ENCODE data around the gene TMEM154. TPM values are rescaled to one million over a fixed set of nuclear protein-coding genes. Genes with fewer than 3 reads are reported as not detected.

TMEM154 gene
- total and polyA plus RNA-seq, 2 donors = 4.1 to 5.5 TPM

DNA sequence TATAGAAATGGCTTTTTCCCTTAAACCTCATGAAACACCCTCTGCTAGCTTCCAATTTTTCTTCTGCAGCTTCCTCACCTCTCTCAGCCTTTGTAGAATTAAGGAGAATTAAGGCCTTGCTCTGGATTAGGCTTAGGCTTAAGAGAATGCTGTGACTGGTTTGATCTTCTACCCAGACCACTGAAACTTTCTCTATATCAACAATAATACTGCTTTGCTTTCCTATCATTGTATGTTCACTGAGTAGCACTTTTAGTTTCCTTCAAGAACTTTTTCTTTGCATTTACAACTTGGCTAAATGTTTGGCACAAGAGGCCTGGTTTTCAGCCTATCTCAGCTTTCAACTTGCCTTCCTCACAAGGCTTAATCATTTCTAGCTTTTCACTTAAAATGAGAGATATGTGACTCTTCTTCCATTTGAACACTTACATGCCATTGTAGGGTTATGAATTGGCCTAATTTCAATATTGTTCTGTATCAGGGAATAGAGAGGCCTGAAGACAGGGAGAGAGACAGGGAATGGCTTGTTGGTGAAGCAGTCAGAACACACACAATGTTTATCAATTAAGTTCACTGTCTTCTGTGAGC, 28.2 kb downstream of the TMEM154 start:
- Histone ChIP-seq H3K9me3 (ENCODE audit: control insufficient read depth in 2 of 2, insufficient read depth in 1 of 2, low read length in 1 of 2) (peaks cover 0 to 12% of the 10 kb centered on the region in 2 donors), H3K27ac (ENCODE audit: low read depth in 1 of 2, low read length in 1 of 2) (no peak overlapping the region), H3K27me3 (ENCODE audit: control insufficient read depth in 2 of 2, insufficient read depth in 1 of 2, low read length in 1 of 2) (no peaks in the 10 kb centered on the region), H3K4me1 (ENCODE audit: control insufficient read depth in 2 of 2, insufficient read depth in 2 of 2, low read length in 2 of 2) (no peaks in the 10 kb centered on the region), H3K36me3 (ENCODE audit: control insufficient read depth in 2 of 2, insufficient read depth in 2 of 2, low read length in 1 of 2) (peaks cover 0 to 2% of the 10 kb centered on the region in 2 donors), H3K4me3 (ENCODE audit: low read length in 2 of 2) (no peak overlapping the region)
- DNase-seq (ENCODE audit: low read depth in 6 of 9, low spot score in 9 of 9) = no peak

DNA sequence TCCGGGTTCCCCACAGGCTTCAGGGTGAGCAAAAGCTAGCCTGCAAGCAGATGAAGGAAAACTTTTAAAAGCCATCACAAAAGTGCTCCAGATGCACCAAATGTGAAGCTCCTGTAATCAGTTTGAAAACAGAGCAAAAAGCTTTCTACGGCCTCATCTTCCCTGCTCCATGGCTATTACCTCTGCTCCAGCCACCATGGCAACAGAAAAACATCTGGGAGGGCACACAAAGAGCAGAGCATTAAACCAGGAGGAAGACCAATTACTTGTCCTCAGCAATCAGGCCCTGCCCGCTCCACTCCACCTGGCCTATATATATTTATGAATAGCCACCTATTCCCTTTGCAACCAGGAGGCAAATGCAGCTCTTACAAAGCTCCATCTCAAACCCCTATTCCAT, 33.6 kb downstream of the TMEM154 start:
- H3K4me3 ChIP-seq (ENCODE audit: low read length in 2 of 2) = no peak overlapping the region
- peaks cover 0 to 3% of the 10 kb centered on the region in 2 donors for H3K36me3 ChIP-seq (ENCODE audit: control insufficient read depth in 2 of 2, insufficient read depth in 2 of 2, low read length in 1 of 2)
- WGBS = 96% methylated on average over 3 of the region's 3 CpGs
- DNase-seq (ENCODE audit: low read depth in 6 of 9, low spot score in 9 of 9) = no peak
- H3K9me3 ChIP-seq (ENCODE audit: control insufficient read depth in 2 of 2, insufficient read depth in 1 of 2, low read length in 1 of 2) = no peaks in the 10 kb centered on the region
- no peaks in the 10 kb centered on the region for H3K27me3 ChIP-seq (ENCODE audit: control insufficient read depth in 2 of 2, insufficient read depth in 1 of 2, low read length in 1 of 2)
- peaks cover 0 to 10% of the 10 kb centered on the region in 2 donors for H3K4me1 ChIP-seq (ENCODE audit: control insufficient read depth in 2 of 2, insufficient read depth in 2 of 2, low read length in 2 of 2)
- H3K27ac ChIP-seq (ENCODE audit: low read depth in 1 of 2, low read length in 1 of 2) = no peak overlapping the region

DNA sequence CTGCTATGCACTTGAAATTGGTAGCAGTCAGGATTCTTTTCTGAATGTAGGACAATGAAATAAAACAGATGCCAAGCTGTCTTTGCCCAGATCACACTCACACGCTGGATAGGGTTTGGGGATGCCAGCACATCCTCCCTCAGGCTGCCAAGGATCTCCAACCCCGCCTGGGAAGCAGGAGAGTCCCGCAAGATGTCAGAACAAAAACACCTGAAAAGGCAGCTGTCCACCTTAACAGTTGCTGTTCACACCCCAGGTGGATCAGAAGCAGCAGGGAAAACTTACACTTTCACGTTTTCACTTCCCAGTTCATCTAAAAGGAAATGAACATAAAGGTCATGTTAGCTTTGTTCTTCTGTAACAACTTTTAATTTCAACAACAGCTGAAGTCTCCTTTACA, 35.7 kb downstream of the TMEM154 start:
- Histone ChIP-seq H3K27me3 (ENCODE audit: control insufficient read depth in 2 of 2, insufficient read depth in 1 of 2, low read length in 1 of 2) (no peaks in the 10 kb centered on the region), H3K36me3 (ENCODE audit: control insufficient read depth in 2 of 2, insufficient read depth in 2 of 2, low read length in 1 of 2) (peaks cover 0 to 3% of the 10 kb centered on the region in 2 donors), H3K4me1 (ENCODE audit: control insufficient read depth in 2 of 2, insufficient read depth in 2 of 2, low read length in 2 of 2) (peaks cover 0 to 10% of the 10 kb centered on the region in 2 donors), H3K9me3 (ENCODE audit: control insufficient read depth in 2 of 2, insufficient read depth in 1 of 2, low read length in 1 of 2) (no peaks in the 10 kb centered on the region), H3K27ac (ENCODE audit: low read depth in 1 of 2, low read length in 1 of 2) (no peak overlapping the region), H3K4me3 (ENCODE audit: low read length in 2 of 2) (no peak overlapping the region)
- DNase-seq (ENCODE audit: low read depth in 6 of 9, low spot score in 9 of 9) = no peak
- WGBS = 85% methylated on average over 4 of the region's 4 CpGs

DNA sequence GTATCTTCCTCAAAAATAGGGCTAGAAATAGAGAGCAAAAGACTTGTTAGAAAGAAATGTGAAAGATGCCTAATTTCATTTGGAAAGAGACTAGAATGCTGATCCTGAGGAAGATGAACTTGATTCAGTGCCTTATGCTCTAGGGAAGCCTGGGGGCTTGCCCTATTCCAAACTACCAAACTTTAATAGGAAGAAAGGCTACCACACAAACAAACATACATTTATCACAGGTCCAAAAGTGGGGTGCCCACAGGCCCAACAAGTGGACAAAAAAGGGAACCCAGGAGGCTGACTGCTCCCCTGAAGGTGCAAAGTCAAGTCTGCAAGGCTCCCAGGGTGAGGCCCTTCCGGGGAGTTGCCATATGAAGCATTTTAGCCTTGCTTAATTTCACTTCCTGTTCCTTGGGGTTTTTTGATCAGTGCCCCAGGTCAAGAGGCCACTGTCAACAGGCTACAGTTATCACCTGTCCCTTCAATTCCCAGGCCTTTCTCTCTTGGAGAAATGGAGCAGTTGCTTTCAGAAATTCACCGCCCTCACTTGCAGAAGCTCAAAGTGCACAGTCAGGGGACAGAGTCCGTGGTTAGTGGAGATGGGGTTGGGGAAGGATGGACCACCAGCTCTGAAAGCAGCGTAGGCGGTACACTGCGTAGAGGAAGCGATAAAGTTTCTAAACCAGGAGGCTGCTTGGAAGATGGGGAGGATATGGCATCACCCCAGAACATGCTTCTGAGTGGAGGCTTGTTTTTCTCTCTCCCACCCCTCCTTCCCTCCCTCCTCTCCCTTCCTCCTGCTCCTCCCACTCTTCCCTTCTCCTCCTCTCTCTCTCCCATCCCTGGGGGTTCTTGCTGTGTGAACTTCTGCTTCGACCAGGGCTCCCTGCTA, 36.4 kb downstream of the TMEM154 start:
- Histone ChIP-seq H3K4me3 (ENCODE audit: low read length in 2 of 2) (no peak overlapping the region), H3K27ac (ENCODE audit: low read depth in 1 of 2, low read length in 1 of 2) (no peak overlapping the region), H3K27me3 (ENCODE audit: control insufficient read depth in 2 of 2, insufficient read depth in 1 of 2, low read length in 1 of 2) (no peaks in the 10 kb centered on the region), H3K4me1 (ENCODE audit: control insufficient read depth in 2 of 2, insufficient read depth in 2 of 2, low read length in 2 of 2) (peaks cover 0 to 10% of the 10 kb centered on the region in 2 donors), H3K36me3 (ENCODE audit: control insufficient read depth in 2 of 2, insufficient read depth in 2 of 2, low read length in 1 of 2) (peaks cover 0 to 3% of the 10 kb centered on the region in 2 donors), H3K9me3 (ENCODE audit: control insufficient read depth in 2 of 2, insufficient read depth in 1 of 2, low read length in 1 of 2) (no peaks in the 10 kb centered on the region)
- 89% methylated on average over 8 of the region's 8 CpGs for WGBS
- DNase-seq (ENCODE audit: low read depth in 6 of 9, low spot score in 9 of 9) = peak in 1 of 9 donors; percentile 33

DNA sequence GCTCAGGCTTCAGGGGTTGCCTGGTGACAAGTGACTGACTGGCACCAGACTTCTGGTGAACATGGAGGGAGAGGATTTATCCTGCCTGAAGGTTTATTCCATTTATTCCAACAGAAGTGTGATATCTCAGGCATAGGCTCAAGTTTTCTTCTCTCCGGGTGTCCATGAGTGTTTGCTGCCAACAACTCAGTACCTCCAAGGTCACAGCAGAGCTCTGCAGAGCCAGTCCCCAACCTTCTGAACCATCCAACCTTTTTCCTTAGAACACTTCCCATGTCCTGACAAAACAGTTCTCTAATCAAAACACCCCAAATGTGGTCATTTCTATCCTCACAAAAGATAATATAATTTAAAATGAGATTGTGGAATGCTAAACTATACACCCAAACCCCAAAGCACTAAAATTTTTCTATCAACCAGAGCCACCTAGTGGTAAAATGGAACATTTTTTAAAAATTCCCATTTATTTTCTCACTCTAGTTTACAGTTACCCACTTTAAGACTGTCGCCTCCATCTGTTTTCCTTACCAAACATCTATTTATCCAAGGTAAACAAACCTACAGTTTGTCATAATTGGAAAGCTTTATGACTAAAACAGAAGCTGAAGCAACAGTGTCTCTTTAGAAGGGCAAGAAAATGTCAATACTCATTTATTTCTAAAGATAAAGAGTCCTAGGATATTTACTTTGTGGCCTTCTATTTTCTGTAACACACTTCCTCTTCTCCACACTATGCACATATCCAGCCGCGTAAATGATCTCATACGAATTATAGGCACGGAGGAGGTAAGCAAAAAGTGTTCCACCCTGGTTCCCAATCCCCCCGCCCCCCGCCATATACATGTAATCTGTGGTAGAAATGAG, 39.5 kb downstream of the TMEM154 start:
- peaks cover 0 to 3% of the 10 kb centered on the region in 2 donors for H3K36me3 ChIP-seq (ENCODE audit: control insufficient read depth in 2 of 2, insufficient read depth in 2 of 2, low read length in 1 of 2)
- peaks cover 0 to 10% of the 10 kb centered on the region in 2 donors for H3K4me1 ChIP-seq (ENCODE audit: control insufficient read depth in 2 of 2, insufficient read depth in 2 of 2, low read length in 2 of 2)
- no peak overlapping the region for H3K4me3 ChIP-seq (ENCODE audit: low read length in 2 of 2)
- no peak overlapping the region for H3K27ac ChIP-seq (ENCODE audit: low read depth in 1 of 2, low read length in 1 of 2)
- DNase-seq (ENCODE audit: low read depth in 6 of 9, low spot score in 9 of 9) = peak in 4 of 9 donors; percentile 8 to 50 (median 16)
- WGBS = 84% methylated on average over 8 of the region's 8 CpGs
- H3K27me3 ChIP-seq (ENCODE audit: control insufficient read depth in 2 of 2, insufficient read depth in 1 of 2, low read length in 1 of 2) = no peaks in the 10 kb centered on the region
- no peaks in the 10 kb centered on the region for H3K9me3 ChIP-seq (ENCODE audit: control insufficient read depth in 2 of 2, insufficient read depth in 1 of 2, low read length in 1 of 2)

DNA sequence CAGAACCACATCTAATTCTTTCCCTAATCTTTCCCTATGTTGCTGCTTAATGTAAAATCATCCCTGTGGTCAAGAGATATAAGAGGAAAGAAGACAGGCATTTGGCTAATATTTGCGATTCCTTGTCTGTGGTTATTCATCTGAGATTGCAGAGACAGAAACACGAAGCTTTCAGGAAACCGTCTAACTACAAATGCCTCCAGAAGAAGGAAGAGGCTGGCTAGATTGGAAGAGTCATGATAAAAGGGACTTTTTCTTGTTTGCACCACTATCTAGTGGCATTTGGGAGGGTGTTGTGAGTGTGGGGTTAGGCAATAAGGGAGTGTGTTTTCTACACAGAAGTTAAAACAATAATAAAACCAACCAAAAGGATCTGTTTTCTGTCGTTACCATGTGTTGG, 43.9 kb downstream of the TMEM154 start:
- Histone ChIP-seq H3K27me3 (ENCODE audit: control insufficient read depth in 2 of 2, insufficient read depth in 1 of 2, low read length in 1 of 2) (no peaks in the 10 kb centered on the region), H3K4me3 (ENCODE audit: low read length in 2 of 2) (no peak overlapping the region), H3K27ac (ENCODE audit: low read depth in 1 of 2, low read length in 1 of 2) (no peak overlapping the region), H3K9me3 (ENCODE audit: control insufficient read depth in 2 of 2, insufficient read depth in 1 of 2, low read length in 1 of 2) (peaks cover 0 to 2% of the 10 kb centered on the region in 2 donors), H3K36me3 (ENCODE audit: control insufficient read depth in 2 of 2, insufficient read depth in 2 of 2, low read length in 1 of 2) (peaks cover 0 to 6% of the 10 kb centered on the region in 2 donors), H3K4me1 (ENCODE audit: control insufficient read depth in 2 of 2, insufficient read depth in 2 of 2, low read length in 2 of 2) (no peaks in the 10 kb centered on the region)
- no peak for DNase-seq (ENCODE audit: low read depth in 6 of 9, low spot score in 9 of 9)
- 86% methylated on average over 4 of the region's 4 CpGs for WGBS

DNA sequence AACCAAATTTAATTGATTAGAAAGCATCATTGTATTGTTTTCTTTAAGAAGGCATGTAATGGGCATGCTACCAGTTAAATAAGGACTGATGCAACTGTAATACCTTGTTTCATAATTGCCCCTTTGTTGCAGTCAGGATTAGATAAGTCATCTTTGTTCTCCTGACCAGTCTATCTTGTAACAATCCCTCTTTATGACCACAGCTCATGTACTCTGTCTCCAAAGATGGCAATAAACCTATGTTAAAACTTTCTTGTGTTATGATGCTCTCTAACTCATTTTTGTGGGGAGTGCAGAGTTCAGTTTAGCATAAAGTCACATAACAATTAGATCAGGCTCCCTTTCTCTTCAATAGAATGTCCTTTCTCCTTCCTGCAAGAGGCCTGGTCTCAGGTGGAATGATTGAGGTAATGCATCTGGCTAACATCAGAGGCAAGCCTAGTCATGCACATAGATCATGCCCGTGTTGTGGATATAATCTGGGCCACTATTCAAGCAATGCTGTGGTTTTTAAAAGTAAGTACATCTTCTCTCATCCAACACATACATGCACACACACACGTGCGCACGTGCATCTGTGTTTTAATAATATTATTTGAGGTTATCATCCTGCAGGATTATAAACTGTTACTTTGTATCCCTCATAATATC, 45.6 kb downstream of the TMEM154 start:
- Histone ChIP-seq H3K27ac (ENCODE audit: low read depth in 1 of 2, low read length in 1 of 2) (no peak overlapping the region), H3K4me3 (ENCODE audit: low read length in 2 of 2) (no peak overlapping the region), H3K27me3 (ENCODE audit: control insufficient read depth in 2 of 2, insufficient read depth in 1 of 2, low read length in 1 of 2) (no peaks in the 10 kb centered on the region), H3K9me3 (ENCODE audit: control insufficient read depth in 2 of 2, insufficient read depth in 1 of 2, low read length in 1 of 2) (peaks cover 0 to 2% of the 10 kb centered on the region in 2 donors), H3K36me3 (ENCODE audit: control insufficient read depth in 2 of 2, insufficient read depth in 2 of 2, low read length in 1 of 2) (peaks cover 0 to 6% of the 10 kb centered on the region in 2 donors), H3K4me1 (ENCODE audit: control insufficient read depth in 2 of 2, insufficient read depth in 2 of 2, low read length in 2 of 2) (no peaks in the 10 kb centered on the region)
- WGBS = 95% methylated on average over 4 of the region's 4 CpGs
- no peak for DNase-seq (ENCODE audit: low read depth in 6 of 9, low spot score in 9 of 9)

DNA sequence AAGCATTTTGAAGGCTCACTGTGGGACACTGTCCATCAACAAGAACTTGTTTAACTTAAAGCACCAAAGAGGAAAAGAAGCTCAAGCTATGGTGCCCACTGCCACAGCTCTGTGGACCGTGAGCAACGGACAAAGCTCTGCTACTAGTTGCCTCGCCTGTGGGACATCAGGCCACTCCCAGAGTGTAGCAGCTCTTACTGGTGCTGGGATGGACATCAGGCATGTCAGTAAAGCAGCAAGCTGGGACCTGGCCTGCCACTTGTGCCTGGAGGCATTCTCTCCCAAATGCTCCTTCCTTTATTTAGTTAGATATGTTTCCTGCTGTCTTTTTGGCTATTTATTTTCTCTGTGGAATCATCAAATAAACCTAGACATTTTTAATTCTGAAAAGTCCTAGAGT, 46.7 kb downstream of the TMEM154 start:
- no peak overlapping the region for H3K4me3 ChIP-seq (ENCODE audit: low read length in 2 of 2)
- no peak overlapping the region for H3K27ac ChIP-seq (ENCODE audit: low read depth in 1 of 2, low read length in 1 of 2)
- H3K27me3 ChIP-seq (ENCODE audit: control insufficient read depth in 2 of 2, insufficient read depth in 1 of 2, low read length in 1 of 2) = no peaks in the 10 kb centered on the region
- H3K4me1 ChIP-seq (ENCODE audit: control insufficient read depth in 2 of 2, insufficient read depth in 2 of 2, low read length in 2 of 2) = no peaks in the 10 kb centered on the region
- 65% methylated on average over 3 of the region's 3 CpGs for WGBS
- DNase-seq (ENCODE audit: low read depth in 6 of 9, low spot score in 9 of 9) = no peak
- H3K36me3 ChIP-seq (ENCODE audit: control insufficient read depth in 2 of 2, insufficient read depth in 2 of 2, low read length in 1 of 2) = peaks cover 1 to 6% of the 10 kb centered on the region in 2 donors
- peaks cover 0 to 2% of the 10 kb centered on the region in 2 donors for H3K9me3 ChIP-seq (ENCODE audit: control insufficient read depth in 2 of 2, insufficient read depth in 1 of 2, low read length in 1 of 2)

Measured in thymus (tissue), 11 donors.